C4-2B (cell line): ENCODE results near the gene LIMCH1.

Experiments used
- CTCF ChIP-seq: fragments of 450-650 bp; conservative IDR thresholded peaks from 2 replicates; pipeline ENCODE4 v1.5.1; 2017; ENCODE audit warnings: mild to moderate bottlenecking
- ZFX ChIP-seq: fragments of 450-650 bp; IDR thresholded peaks from 2 replicates; pipeline ENCODE4 v1.6.1; 2017

- peak; percentile 94 for TF ChIP-seq CTCF
- no peak for TF ChIP-seq ZFX
These were observed 123.6 kb downstream of the LIMCH1 start for GRCh38 chr4:41661442-41662076.
